Measurements from ENCODE around the gene BNIPL. TPM values are rescaled to one million over a fixed set of nuclear protein-coding genes. Genes with fewer than 3 reads are reported as not detected.

Gene BNIPL
- total and polyA plus RNA-seq, 2 of the 13 experiments (the other 11 are each of a cell fraction or from before 2014, with no cell fraction given), result 0.40 to 1.1 TPM

GRCh38 chr1:151059109-151060006 lies 23.0 kb downstream of the BNIPL start, which contains the start of gene CDC42SE1 (continued):
- TF ChIP-seq THAP9 (CRISPR knock-in tag; IDR thresholded peaks at IDR 0.05; ENCODE audit: borderline replicate concordance), result peak; percentile 74
- TF ChIP-seq HMG20B (CRISPR knock-in tag; conservative IDR thresholded peaks at IDR 0.05), result no peak
- TF ChIP-seq ZNF121 (CRISPR knock-in tag; IDR thresholded peaks at IDR 0.05), result 0 out of 2 replicates have a peak, but pooled peaks have one; percentile 8
- TF ChIP-seq ZNF34 (CRISPR knock-in tag; IDR thresholded peaks at IDR 0.05; ENCODE audit: borderline replicate concordance), result no peak
- TF ChIP-seq HMGXB4 (CRISPR knock-in tag; IDR thresholded peaks at IDR 0.05; ENCODE audit: borderline replicate concordance in 1 of 2, low read depth in 1 of 2), result peak; percentile 95 to 99
- peak; percentile 66 for TF ChIP-seq FOXO1 (CRISPR knock-in tag; IDR thresholded peaks at IDR 0.05)
- peak; percentile 83 for TF ChIP-seq ARID5B (CRISPR knock-in tag; IDR thresholded peaks at IDR 0.05)
- TF ChIP-seq ZNF335 (CRISPR knock-in tag; IDR thresholded peaks at IDR 0.05), result 0 out of 2 replicates have a peak, but pooled peaks have one; percentile 7
- peak; percentile 58 for TF ChIP-seq RARA (CRISPR knock-in tag; IDR thresholded peaks at IDR 0.05)
- TF ChIP-seq ATRX (CRISPR knock-in tag; IDR thresholded peaks at IDR 0.05; ENCODE audit: borderline replicate concordance), result no peak
- no peak for TF ChIP-seq TERF1 (CRISPR knock-in tag; IDR thresholded peaks at IDR 0.05)
- peak; percentile 69 for TF ChIP-seq CSRNP1 (CRISPR knock-in tag; IDR thresholded peaks at IDR 0.05)
- no peak for TF ChIP-seq ISL2 (CRISPR knock-in tag; IDR thresholded peaks at IDR 0.05)
- TF ChIP-seq TFDP1 (CRISPR knock-in tag; IDR thresholded peaks at IDR 0.05; ENCODE audit: borderline replicate concordance), result peak; percentile 29; the same call in 1 of the 2 replicates
